Fibroblast of lung (primary cell): ENCODE data around the gene TANC1. TPM values are rescaled to one million over a fixed set of nuclear protein-coding genes. Genes with fewer than 3 reads are reported as not detected.
A peak's percentile ranks its signal among the peaks of the same experiment; 100 is the strongest.

ENCODE experiments used
- DNase-seq, 2 donors: peaks; one replicate each; pipeline versions ENCODE4 v3.0.0 to v3.0.0-alpha.2; 2010; ENCODE audit warnings: low read depth in 2 of 2
- H2AFZ ChIP-seq: 2 replicates; pipeline ENCODE4 v1.5.1; 2012; ENCODE audit warnings: low read length, control low read depth, inconsistent platforms
- H3K27ac ChIP-seq: 2 replicates; pipeline ENCODE4 v1.5.1; 2011; ENCODE audit warnings: low read length, control low read depth; ENCODE audit not compliant: insufficient read depth
- H3K27me3 ChIP-seq: 2 replicates; pipeline ENCODE4 v1.5.1; 2011; ENCODE audit warnings: mild to moderate bottlenecking, low read length; ENCODE audit not compliant: control insufficient read depth, insufficient read depth
- H3K36me3 ChIP-seq: 2 replicates; pipeline ENCODE4 v1.5.1; 2011; ENCODE audit warnings: low read length; ENCODE audit not compliant: control insufficient read depth, insufficient read depth
- H3K4me1 ChIP-seq: 2 replicates; pipeline ENCODE4 v1.5.1; 2011; ENCODE audit warnings: low read length; ENCODE audit not compliant: control insufficient read depth, insufficient read depth; ENCODE audit errors: extremely low read depth
- H3K4me2 ChIP-seq: 2 replicates; pipeline ENCODE4 v1.5.1; 2011; ENCODE audit warnings: low read length, control low read depth; ENCODE audit not compliant: insufficient read depth; ENCODE audit errors: extremely low read depth
- H3K4me3 ChIP-seq, 4 experiments: fragments of 200-600 bp in 1 of 4; sonication (generic) in 1 of 4; replicated peaks in 1 of 4; 2 replicates each; pipeline ENCODE4 v1.5.1; 2011 to 2016; ENCODE audit warnings: low read length in 4 of 4, low read depth in 3 of 4, mild to moderate bottlenecking in 3 of 4, control low read depth in 2 of 4, inconsistent platforms in 1 of 4, mixed read lengths in 1 of 4; ENCODE audit not compliant: insufficient read depth in 1 of 4; ENCODE audit errors: control extremely low read depth in 1 of 4
- H3K79me2 ChIP-seq: 2 replicates; pipeline ENCODE4 v1.5.1; 2012; ENCODE audit warnings: mild to moderate bottlenecking, low read length, inconsistent platforms; ENCODE audit not compliant: control insufficient read depth, insufficient read depth
- H3K9ac ChIP-seq: 2 replicates; pipeline ENCODE4 v1.5.1; 2011; ENCODE audit warnings: mild to moderate bottlenecking, low read length, control low read depth; ENCODE audit not compliant: insufficient read depth
- H3K9me3 ChIP-seq: 2 replicates; pipeline ENCODE4 v1.5.1; 2012; ENCODE audit warnings: low read depth, low read length; ENCODE audit not compliant: control insufficient read depth, insufficient read depth
- H4K20me1 ChIP-seq: 2 replicates; pipeline ENCODE4 v1.5.1; 2011; ENCODE audit warnings: low read length; ENCODE audit not compliant: control insufficient read depth, insufficient read depth; ENCODE audit errors: extremely low read depth
- CTCF ChIP-seq, 2 donors: IDR thresholded peaks in 1 of 2; conservative IDR thresholded peaks in 1 of 2; 1 replicate in 1 of 2; 2 replicates in 1 of 2; pipeline ENCODE4 v1.5.1; 2011 to 2012; ENCODE audit warnings: low read length in 2 of 2, control low read depth in 1 of 2, inconsistent platforms in 1 of 2, low read depth in 1 of 2, mild to moderate bottlenecking in 1 of 2
- EZH2 ChIP-seq: IDR thresholded peaks from 2 replicates; pipeline ENCODE4 v1.5.1; 2012; ENCODE audit warnings: low read length, control low read depth, mild to moderate bottlenecking; ENCODE audit errors: missing control alignments
- polyA plus RNA-seq, 2 donors: library from polyadenylated mRNA; depleted of rRNA in 1 of 2; stranded (reverse) in 1 of 2; unstranded in 1 of 2; fragments of >200 nt; gene quantifications; 2 replicates each; pipeline ENCODE4 v1.2.1, GENCODE V29; 2011 to 2012; ENCODE audit warnings: missing spikeins in 1 of 2
- total RNA-seq: library from RNA; depleted of rRNA; stranded (reverse); fragments of >200 nt; gene quantifications from 2 replicates; pipeline ENCODE4 v1.2.1, GENCODE V29; 2014

TANC1 gene
- total and polyA plus RNA-seq, 2 donors (not counting 1 experiment from before 2014, with no cell fraction given), result 32.7 to 41.9 TPM

- DNase-seq, result peak in 1 of 2 donors; percentile 32
- H3K4me2 ChIP-seq, result no peak overlapping the region
Measured at GRCh38 chr2:159153463-159153862, 185.0 kb downstream of the TANC1 start.

GRCh38 chr2:159153951-159154350 lies 185.5 kb downstream of the TANC1 start:
- H3K36me3 ChIP-seq, result no peaks in the 10 kb centered on the region
- H3K4me2 ChIP-seq, result no peak overlapping the region

More at GRCh38 chr2:159153463-159153862, 185.0 kb downstream of the TANC1 start:
- no peaks in the 10 kb centered on the region for H3K36me3 ChIP-seq
- peaks cover 2% of the 10 kb centered on the region for H3K4me1 ChIP-seq
- TF ChIP-seq CTCF (conservative IDR thresholded peaks at IDR 0.05 in 1 of 2, IDR thresholded peaks at IDR 0.05 in 1 of 2; ENCODE audit: low read depth in 1 of 2, low read length in 2 of 2), result no peak
- TF ChIP-seq EZH2, result no peak
- no peak overlapping the region for H3K9ac ChIP-seq
- no peaks in the 10 kb centered on the region for H3K9me3 ChIP-seq
- no peaks in the 10 kb centered on the region for H4K20me1 ChIP-seq
- H3K27me3 ChIP-seq, result no peaks in the 10 kb centered on the region
- no peak overlapping the region for H3K27ac ChIP-seq
- no peaks in the 10 kb centered on the region for H3K79me2 ChIP-seq
- H3K4me3 ChIP-seq, result no peak overlapping the region
- no peak overlapping the region for H2AFZ ChIP-seq

GRCh38 chr2:159154366-159154765 lies 185.9 kb downstream of the TANC1 start:
- no peak overlapping the region for H3K4me3 ChIP-seq
- H4K20me1 ChIP-seq, result no peaks in the 10 kb centered on the region
- TF ChIP-seq CTCF (conservative IDR thresholded peaks at IDR 0.05 in 1 of 2, IDR thresholded peaks at IDR 0.05 in 1 of 2; ENCODE audit: low read depth in 1 of 2, low read length in 2 of 2) (no peak), EZH2 (no peak)
- H3K27me3 ChIP-seq, result no peaks in the 10 kb centered on the region
- H3K4me1 ChIP-seq, result peaks cover 2% of the 10 kb centered on the region
- no peaks in the 10 kb centered on the region for H3K9me3 ChIP-seq
- H2AFZ ChIP-seq, result no peak overlapping the region
- H3K27ac ChIP-seq, result no peak overlapping the region
- H3K9ac ChIP-seq, result no peak overlapping the region
- no peak overlapping the region for H3K4me2 ChIP-seq
- no peak for DNase-seq
- no peaks in the 10 kb centered on the region for H3K79me2 ChIP-seq
- H3K36me3 ChIP-seq, result no peaks in the 10 kb centered on the region

More at GRCh38 chr2:159153951-159154350, 185.5 kb downstream of the TANC1 start:
- Histone ChIP-seq H3K27ac (no peak overlapping the region), H3K9me3 (no peaks in the 10 kb centered on the region), H3K27me3 (no peaks in the 10 kb centered on the region), H4K20me1 (no peaks in the 10 kb centered on the region), H3K9ac (no peak overlapping the region), H3K79me2 (no peaks in the 10 kb centered on the region), H3K4me3 (no peak overlapping the region), H2AFZ (no peak overlapping the region), H3K4me1 (peaks cover 2% of the 10 kb centered on the region)
- no peak for TF ChIP-seq CTCF (conservative IDR thresholded peaks at IDR 0.05 in 1 of 2, IDR thresholded peaks at IDR 0.05 in 1 of 2; ENCODE audit: low read depth in 1 of 2, low read length in 2 of 2)
- DNase-seq, result no peak
